HG03432 (cell line): ENCODE measurements around the gene MPP3.

Source experiments
- ATAC-seq: cut with Tn5 transposase; IDR thresholded peaks from one replicate; pipeline ENCODE4 v1.9.1; 2021; ENCODE audit warnings: mild to moderate bottlenecking, moderate library complexity; ENCODE audit not compliant: unreplicated experiment

The MPP3 gene

DNA sequence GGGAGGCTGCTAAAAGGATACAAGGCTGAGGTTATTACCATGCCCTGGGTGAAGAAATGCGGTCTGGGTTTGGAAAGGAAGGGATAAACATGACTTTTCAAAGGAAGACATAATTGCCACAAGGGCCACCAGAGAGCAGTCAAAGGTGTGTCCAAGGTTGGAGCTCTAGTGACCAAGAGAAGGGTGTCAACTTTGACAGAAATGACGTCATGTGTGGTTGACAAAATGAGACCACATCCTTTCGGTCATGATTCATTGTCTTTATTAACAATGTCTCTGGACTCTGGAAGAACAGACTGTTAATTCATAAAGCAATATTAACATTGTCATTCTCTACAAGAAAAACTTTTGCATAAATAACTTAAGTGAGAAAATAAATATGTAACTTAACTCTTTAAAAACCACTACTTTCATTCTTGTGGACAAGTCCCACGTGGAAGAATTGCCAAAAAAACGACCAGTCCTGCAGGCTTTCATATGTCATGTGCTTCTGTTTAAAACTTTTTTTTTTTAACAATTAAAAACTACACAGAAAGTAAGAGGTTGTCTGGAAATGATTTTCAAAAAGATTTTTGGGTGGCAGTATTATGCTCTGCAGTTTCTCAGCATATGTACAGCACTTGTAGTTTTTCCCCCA, 79.3 kb downstream of the MPP3 start:
- no peak for ATAC-seq
